NOMO-1 treated with dmso at 0.1 percent for 144 hours (cell line): ENCODE results near the gene HERC4.
"Not testable (repeated sequence)": the region's sequence is repeated elsewhere in the genome, so short reads cannot be mapped to it uniquely, and the experiment has no call there.

Source experiments
- DNase-seq: peaks from one replicate; lab custom pipeline; 2025; ENCODE audit not compliant: unreplicated experiment; lab: John Stamatoyannopoulos, UW

Gene HERC4

DNA sequence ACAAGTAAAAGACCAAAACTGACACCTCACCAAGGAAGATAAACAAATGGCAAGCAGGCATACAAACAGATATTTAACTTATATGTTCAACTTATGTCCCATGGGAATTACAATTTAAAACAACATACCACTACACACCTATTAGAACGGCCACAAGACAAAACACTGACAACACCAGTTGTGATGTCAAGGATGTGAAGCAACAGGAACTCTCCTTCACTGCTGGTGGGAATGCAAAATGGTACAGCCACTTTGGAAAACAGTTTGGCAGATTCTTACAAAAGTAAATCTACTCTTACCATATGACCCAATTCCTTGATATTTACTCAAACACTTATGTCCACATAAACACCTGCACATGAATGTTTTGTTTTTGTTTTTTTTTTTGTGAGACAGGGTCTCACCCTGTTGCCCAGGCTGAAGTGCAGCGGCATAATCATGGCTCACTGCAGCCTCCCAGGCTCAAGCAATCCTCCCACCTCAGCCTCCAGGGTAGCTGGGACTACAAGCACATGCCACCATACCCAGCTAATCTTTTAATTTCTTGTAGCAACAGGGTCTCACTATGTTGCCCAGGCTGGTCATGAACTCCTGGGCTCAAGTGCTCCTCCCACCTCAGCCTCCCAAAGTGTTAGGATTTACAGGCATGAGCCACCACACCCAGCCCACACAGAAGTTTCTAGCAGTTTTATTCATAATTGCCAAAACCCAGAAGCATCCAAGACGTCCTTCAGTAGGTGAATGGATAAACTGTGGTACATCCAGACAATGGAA, 27.3 kb downstream of the HERC4 start:
- no peak for DNase-seq

DNA sequence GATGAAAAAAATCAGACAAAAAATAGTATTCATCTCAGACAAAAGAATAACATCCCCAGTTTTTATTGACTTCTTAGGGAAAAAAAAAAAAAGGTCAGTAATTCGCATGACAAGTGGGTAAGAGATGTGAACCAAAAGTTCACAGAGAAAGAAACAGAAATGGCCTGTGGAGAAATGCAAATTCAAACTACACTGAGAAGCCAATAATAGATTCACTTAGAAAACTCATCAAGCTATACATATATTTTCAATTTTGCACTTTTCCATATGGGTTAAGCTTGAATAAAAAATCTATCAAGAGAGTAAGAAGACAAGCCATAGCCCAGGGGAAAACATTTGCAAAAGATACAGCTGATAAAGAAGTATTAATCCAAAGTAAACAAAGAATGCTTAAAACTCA, 28.0 kb downstream of the HERC4 start:
- no peak for DNase-seq

DNA sequence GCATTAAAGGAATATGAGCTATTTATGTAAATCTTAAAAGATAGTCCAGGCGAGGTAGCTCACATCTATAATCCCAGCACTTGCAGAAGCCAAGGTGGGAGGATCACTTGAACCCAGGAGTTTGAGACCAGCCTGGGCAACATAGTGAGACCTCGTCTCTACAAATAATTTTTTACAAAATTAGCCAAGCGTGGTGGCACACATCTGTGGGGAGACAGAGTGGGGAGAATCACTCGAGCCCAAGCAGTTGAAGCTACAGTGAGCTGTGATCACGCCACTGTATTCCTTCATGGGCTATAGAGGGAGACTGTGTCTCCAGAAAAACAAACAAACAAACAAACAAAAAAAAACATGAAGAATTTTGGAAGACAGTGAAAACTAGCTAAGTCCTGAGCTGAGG, 28.4 kb downstream of the HERC4 start:
- no peak for DNase-seq

DNA sequence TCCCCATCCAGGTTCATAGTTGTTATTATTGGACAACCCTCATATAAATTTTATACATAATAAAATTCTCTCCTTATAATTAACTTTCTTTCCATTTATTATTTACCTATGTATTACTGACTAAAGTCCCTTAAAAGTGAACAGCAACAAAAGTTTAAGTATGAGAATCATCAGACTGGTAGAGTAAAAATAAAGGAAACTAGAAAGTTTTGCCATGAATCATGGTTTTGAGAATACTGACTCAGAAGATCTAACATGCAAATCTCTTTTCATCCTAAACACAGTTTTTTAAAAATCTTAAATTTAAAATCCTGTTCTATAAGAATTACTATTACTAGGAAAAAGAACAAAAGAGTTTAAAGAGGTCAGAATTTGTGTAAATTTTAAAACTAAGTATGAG, 32.1 kb downstream of the HERC4 start:
- DNase-seq: no peak

DNA sequence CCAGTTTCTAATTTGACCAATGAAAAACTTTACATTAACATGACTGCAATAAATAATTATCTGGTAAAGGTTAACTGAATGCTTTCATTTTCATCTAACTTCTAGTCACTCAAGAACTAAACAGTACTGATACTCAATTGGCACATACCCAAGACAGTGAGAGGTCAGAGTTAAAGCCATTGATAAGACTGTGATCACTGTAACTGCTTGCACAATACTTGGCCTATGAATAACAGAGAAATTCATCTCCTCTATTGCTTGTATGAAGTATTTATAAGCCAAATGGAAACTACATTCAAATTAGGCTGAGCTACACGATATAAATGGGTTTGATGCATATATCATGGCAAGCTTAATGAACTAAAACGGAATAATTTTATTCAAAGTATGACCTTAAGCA, 43.0 kb downstream of the HERC4 start:
- no peak for DNase-seq

DNA sequence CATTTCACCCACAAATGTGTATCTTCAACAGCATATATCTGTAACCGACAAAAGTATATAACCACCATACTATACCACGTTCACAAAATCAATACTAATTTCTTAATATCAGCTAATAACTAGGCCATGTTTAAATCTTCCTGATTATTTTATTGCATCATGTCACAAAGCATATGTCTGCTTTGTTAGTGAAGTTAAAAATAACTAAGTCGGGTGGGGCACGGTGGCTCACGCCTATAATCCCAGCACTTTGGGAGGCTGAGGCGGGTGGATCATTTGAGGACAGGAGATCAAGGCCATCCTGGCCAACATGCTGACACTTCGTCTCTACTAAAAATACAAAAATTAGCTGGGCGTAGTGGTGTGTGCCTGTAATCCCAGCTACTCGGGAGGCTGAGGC, 47.7 kb downstream of the HERC4 start:
- DNase-seq: no peak

DNA sequence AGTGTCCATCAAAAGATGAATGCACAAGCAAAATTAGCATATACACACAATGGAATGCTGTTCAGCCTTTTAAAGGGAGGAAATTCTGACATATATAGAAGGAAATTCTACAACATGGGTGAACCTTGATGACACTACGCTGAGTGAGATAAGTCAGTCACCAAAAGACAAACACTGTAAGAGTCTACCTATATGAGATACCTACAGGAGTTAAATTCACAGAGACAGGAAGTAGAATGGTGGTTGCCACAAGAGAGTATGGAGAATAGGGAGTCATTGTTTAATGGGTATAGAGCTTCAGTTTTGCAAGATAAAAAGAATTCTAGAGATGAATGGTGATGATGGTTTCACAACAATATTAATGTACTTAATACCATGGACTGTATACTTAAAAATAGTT, 51.8 kb downstream of the HERC4 start:
- DNase-seq: no peak

DNA sequence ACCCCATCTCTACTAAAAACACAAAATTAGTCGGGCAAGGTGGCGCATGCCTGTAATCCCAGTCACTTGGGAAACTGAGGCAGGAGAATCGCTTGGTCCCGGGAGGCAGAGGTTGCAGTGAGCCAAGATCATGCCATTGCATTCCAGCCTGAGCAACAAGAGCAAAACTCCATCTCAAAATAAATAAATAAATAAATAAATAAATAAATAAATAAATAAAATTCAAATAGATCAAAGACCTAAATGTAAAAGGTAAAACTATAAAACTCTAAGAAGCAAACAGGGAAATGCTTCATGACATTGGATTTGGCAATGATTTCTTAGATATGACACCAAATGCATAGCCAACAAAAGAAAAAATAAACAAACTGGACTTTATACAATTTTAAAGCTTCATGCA, 52.8 kb downstream of the HERC4 start:
- not testable (repeated sequence) for DNase-seq

DNA sequence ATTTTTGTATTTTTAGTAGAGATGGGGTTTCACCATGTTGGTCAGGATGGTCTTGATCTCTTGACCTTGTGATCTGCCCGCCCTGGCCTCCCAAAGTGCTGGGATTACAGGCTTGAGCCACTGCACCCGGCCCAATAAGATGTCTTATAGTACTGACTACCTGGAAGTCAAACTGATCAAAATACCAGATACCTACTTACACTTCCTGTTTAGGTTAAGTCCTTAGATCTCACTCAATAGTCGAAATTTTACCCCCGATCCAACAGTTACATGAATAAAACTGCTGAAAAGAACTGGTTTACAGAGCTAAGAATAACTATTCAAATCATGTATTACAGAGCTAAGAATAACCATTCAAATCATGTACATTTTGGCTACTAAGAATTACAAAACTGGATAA, 58.6 kb downstream of the HERC4 start:
- not testable (repeated sequence) for DNase-seq

DNA sequence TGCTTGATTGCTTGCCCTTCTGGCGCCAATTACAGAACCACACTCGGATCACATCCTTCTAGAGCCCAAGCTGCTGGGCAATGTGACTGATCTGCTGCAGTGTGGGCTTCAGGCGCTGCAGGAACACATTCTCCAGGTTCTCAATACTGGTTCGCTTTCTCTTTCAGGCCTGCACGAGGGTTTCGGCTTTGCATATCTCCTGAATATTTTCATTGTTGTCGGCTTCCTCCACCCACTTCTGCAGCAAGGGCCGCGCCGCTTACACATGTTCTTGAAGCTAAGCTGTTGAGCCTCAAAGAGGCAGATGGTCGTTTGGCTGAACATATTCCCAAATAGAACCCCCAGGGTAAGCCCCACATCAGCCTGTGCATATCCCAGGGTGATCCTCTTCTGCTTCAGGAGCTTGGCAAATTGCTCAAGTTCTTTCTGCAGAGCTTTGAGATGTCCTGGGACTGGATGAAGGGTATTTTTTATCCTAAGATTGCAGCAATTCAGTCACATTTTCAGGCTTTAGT, 64.6 kb downstream of the HERC4 start:
- DNase-seq: no peak

DNA sequence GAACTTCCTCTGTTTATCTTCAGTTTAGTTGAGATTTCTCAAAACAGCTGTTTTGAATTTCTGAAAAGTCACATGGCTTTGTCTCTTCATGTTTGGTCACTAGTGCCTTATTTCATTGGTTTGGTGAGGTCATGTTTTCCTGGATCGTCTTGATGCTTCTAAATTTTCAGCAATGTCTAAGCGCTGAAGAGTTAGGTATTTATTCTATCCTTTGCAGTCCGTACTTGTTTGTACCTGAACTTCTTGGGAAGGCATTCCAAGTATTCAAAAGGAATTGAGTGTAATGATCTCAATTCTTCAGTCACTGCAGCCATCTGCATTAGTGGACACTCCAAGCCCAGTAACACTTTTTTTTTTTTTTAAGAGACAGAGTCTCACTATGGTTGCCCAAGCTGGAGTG, 67.7 kb downstream of the HERC4 start:
- no peak for DNase-seq

DNA sequence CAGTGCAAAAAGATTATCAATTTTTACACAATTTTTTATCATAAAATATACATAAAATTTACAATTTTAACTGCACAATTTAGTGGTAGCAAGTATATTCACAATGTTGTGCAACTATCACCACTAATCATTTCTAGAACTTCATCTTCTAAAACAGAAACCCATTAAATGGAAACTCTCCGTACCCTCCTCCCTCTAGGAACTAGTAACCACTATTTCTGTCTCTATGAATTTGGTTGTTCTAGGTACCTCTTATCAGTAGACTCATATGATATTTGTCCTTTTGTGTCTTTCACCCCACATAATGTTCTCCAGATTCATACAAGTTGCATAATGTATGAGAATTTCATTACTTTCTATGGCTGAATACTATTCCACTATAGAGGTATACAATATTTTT, 73.5 kb downstream of the HERC4 start:
- DNase-seq: no peak

DNA sequence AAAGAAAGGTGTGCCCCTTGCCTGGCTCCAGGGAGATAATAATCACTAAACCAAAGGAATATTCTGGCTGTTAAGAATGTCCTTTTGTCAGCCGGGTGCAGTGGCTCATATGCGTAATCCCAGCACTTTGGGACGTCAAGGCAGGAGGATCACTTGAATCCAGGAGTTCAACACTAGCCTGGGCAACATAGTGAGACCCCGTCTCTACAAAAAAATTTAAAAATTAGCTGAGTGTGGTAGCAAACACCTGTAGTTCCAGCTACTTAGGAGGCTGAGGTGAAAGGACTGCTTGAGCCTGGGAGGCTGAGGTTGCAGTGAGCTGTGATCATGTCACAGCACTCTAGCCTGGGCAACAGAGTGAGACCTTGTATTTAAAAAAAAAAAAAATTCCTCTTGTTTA, 74.1 kb downstream of the HERC4 start:
- DNase-seq: no peak

DNA sequence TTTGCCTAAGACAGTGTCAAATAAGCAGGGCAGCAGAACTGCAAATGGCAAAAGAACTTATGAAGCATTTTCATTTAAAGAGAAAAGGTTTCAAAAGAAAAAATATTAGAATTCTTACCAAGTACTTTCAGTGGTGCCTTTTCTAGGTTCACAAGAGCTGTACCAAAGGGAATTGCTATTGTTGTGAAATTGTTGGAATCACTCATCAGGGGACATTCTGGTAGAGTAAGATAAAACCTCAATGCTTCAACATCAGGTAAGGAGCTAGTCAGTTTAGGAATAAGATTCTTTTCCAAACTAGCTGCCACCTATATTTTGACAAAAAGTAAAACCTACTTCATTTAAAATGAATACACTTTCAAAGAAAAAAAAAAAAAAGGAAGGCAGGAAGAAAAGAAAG, 85.0 kb downstream of the HERC4 start:
- DNase-seq: no peak

DNA sequence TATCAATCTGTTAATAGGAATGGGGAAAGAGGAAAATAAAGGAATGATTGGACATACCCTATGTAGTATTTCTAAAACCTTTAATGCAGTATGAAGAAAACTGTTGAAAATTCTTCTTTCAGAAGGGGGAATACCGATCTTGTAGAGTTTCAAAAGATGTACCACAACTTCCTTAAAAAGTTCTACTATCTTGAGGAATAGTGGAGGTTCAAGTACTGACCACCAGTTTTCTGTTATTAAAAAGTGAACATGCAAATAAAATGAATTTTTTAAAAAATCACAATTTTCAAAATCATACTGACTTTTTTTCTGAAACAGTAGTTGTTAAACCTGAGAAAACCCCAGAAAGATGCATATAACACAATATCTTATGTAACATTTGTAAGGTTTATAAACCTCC, 86.5 kb downstream of the HERC4 start:
- DNase-seq: no peak

DNA sequence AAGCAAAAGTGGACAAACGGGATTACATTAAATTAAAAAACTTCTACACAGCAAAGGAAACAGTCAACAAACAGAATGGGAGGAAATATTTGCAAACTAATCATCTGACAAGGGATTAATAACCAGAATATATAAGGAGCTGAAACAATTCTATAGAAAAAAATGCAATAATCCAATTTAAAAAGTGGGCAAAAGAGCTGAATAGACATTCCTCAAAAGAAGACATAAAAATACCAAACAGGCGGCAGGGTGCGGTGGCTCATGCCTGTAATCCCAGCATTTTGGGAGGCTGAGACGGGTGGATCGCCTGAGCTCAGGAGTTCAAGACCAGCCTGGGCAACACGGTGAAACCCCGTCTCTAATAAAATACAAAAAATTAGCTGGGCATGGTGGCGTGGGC, 92.5 kb downstream of the HERC4 start:
- DNase-seq: not testable (repeated sequence)

DNA sequence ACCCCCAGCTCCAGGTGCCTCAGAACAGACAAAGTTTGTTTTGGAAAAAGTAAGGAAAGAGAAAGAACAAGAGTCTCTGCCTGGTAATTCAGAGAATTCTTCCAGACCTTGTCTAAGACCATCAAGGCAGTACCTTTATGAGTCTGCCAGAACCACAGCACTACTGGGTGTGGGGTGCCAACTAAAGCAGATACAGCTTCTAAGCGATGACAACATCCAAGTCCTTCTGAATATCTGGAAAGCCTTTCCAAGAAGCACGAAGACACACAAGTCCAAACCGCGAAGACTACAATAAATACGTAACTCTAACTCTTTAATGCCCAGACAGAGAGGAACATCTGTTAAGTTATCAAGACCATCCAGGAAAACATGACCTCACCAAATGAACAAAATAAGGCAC, 96.3 kb downstream of the HERC4 start:
- no peak for DNase-seq

DNA sequence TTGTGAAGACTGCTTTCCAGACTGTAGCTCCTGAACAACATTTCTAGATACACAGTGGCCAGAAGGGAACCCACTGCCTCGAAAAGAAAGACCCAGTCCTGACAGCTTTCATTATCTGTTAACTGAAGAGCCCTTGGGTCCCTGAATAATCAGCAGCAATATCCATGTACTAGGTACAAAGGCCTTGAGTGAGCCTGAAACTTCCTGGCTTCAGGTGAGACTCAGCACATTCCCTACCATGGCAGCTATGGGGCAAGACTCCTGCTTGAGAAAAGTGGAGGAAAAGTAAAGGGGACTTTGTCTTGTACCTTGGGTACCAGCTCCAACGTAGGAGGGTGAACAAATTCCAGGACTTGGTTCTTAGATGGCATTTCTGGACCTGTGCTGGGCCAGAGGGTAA, 97.8 kb downstream of the HERC4 start:
- DNase-seq: no peak

DNA sequence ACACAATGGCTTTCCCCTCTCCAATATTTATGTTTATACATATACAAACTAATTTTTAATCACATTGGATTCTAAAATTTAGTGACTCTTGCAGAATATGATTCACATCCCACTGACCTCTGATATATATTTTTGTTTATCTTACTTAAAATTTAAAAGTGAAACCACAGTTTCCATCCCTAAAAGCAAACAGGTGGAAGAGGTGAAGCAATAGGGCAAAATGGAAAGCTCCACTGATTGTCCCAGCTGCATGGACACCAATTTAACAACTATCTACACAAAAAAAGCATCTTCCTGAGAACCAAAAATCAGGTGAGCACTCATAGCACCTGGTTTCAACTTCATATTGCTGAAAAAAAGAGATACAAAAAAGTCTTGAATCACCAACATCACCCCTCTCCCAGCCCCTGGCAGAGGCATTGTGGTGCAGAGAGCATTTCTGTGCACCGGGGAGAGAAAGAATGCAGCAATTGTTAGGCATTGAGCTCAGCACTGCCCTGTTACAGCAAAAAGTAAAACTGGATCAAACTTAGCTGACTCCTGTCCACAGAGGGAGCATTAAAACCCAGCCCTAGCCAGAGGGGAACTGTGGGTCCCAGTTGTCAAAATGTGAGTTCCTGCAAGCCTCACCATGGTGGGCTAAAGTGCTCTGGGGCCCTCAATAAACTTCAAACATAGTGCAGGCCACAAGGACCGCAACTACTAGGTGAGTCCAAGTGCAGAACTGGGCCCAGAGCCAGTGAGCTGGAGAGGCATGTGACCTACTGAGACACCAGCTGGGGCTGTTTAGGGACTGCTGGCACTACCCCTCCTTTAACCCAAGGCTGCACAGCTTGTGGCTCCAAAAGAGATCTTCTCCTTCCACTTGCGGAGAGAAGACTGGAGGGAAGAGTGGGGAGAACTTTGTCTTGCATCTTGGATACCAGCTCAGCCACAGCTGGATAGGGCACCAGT, 98.5 kb downstream of the HERC4 start:
- no peak for DNase-seq

DNA sequence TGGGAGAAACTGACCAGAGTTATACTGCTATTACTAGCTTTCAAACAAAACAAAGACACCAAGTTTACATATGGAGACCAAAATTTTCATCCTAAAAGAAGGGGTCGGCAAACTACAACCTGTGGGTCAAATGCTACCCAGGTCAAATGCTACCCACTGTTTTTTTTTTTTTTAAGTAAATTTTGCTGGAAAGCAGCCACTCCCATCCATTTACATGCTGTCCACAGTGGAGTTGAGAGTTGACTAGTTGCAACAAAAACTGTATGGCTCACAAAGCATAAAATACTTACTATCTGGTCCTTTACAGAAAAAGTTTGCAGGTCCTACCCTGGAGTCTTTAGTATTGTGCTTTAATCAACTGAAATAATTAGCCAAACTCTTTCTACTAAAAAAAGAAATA, 99.2 kb downstream of the HERC4 start:
- DNase-seq: no peak

DNA sequence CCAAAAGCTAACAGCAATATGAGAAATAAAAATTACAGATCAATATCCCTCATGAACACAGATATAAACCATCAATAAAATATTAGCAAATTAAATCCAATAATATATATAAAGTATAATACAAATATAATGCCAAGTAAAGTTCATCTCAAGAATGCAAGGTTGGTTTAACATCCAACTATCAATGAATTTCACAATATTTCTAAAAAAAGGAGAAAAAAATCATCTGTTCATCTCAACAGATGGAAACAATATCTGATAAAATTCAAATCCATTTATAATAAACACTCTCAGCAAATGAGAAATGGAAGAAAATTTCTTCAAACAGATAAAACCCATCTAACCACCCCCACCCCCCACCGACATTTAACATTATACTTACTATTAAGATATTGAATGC, 103.8 kb downstream of the HERC4 start:
- no peak for DNase-seq

DNA sequence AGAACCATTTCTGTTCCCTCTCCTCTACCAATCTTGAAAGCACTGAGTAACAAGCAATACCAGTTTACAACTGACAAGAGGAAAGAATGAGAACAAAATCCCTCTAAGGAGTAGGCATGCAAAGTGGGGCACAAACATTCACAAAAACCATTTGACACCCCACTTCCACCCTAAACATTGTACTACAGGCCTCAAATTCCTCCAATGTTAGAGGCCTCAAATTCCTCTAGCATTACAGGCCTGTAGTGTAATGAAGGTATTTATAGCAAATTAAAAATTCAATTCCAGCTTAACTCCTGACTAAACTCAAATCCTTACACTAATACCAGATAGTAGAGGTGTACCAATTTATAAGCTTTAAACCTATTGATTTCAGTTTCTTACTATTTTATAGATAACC, 105.2 kb downstream of the HERC4 start:
- no peak for DNase-seq
